ENCODE measurements around the gene LRRC75A.

DNA sequence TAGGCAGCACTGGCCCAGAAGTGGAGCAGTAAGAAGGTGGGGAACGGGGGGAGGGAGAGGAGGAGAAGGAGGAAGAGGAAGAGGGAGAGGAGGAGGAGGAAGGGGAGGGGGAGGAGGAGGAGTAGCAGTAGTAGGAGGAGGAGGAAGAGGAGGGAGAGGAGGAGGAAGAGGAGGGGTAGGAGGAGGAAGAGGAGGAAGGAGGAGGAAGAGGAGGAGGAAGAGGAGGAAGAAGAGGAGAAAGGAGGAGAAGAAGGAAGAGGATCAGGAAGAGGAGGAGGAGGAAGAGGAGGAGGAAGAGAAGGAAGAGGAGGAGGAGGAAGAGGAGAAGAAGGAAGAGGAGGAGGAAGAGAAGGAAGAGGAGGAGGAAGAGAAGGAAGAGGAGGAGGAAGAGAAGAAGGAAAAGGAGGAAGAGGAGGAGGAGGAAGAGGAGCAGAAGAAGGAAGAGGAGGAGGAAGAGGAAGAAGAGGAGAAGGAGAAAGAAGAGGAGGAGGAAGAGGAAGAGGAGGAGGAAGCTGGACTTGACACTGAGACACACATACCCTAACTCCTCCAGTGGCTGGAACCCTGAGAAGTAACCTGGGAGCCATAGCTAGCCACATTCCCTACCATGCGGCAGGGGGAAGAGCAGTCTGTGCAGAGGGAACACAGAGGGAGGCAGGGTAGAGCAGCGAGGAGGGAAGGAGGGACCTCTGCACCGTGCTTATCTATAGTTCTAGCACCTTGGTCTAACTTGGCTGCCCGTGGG lies 35.8 kb downstream of the LRRC75A start:
- TF ChIP-seq, protein P1, sequence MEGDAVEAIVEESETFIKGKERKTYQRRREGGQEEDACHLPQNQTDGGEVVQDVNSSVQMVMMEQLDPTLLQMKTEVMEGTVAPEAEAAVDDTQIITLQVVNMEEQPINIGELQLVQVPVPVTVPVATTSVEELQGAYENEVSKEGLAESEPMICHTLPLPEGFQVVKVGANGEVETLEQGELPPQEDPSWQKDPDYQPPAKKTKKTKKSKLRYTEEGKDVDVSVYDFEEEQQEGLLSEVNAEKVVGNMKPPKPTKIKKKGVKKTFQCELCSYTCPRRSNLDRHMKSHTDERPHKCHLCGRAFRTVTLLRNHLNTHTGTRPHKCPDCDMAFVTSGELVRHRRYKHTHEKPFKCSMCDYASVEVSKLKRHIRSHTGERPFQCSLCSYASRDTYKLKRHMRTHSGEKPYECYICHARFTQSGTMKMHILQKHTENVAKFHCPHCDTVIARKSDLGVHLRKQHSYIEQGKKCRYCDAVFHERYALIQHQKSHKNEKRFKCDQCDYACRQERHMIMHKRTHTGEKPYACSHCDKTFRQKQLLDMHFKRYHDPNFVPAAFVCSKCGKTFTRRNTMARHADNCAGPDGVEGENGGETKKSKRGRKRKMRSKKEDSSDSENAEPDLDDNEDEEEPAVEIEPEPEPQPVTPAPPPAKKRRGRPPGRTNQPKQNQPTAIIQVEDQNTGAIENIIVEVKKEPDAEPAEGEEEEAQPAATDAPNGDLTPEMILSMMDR (conservative IDR thresholded peaks at IDR 0.05 in 1 of 2, IDR thresholded peaks at IDR 0.05 in 1 of 2; ENCODE audit: extremely low read depth in 1 of 2, insufficient read depth in 1 of 2, low read depth in 1 of 2, low read length in 2 of 2), result no peak
- no peak for TF ChIP-seq EZH2 (IDR thresholded peaks at IDR 0.05; ENCODE audit: borderline replicate concordance, low read length)

Measured in mammary epithelial cell (primary cell).